ENCODE measurements around the gene RREB1. TPM values are rescaled to one million over a fixed set of nuclear protein-coding genes. Genes with fewer than 3 reads are reported as not detected.

The RREB1 gene
- total and polyA plus RNA-seq, 2 donors, result 9.2 to 13.3 TPM

DNA sequence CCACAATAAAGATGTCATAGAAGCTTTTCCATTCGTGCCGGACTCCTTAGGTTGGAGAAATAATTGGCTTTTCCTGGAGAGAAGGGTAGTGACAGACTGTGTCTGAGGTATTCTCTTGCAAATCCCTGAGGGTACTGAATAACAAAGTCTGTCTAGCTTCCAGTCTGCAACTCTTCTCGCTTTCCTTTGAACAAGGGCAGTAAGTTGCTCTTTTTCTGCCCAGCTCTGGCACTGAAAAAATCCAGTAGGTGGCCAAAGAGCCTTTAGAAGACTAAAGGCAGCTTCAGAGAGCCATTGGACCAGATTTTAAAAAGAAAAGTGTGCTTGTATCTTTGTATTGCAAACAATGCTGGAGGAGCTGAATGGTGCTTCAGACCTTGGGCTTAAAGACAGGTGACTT lies 20.7 kb upstream of the RREB1 start:
- WGBS, result 63% methylated on average over 3 of the region's 3 CpGs
- Histone ChIP-seq H3K27ac (ENCODE audit: low read depth in 1 of 2, low read length in 1 of 2) (peak overlapping the region; percentile 39 to 68), H3K9me3 (ENCODE audit: control insufficient read depth in 2 of 2, insufficient read depth in 1 of 2, low read length in 1 of 2) (peaks cover 0 to 2% of the 10 kb centered on the region in 2 donors), H3K4me1 (ENCODE audit: control insufficient read depth in 2 of 2, insufficient read depth in 2 of 2, low read length in 2 of 2) (peaks cover 27 to 35% of the 10 kb centered on the region in 2 donors), H3K27me3 (ENCODE audit: control insufficient read depth in 2 of 2, insufficient read depth in 1 of 2, low read length in 1 of 2) (no peaks in the 10 kb centered on the region), H3K4me3 (ENCODE audit: low read length in 2 of 2) (no peak overlapping the region), H3K36me3 (ENCODE audit: control insufficient read depth in 2 of 2, insufficient read depth in 2 of 2, low read length in 1 of 2) (peaks cover 0 to 9% of the 10 kb centered on the region in 2 donors)
- peak in 1 of 9 donors; percentile 35 for DNase-seq (ENCODE audit: low read depth in 6 of 9, low spot score in 9 of 9)

DNA sequence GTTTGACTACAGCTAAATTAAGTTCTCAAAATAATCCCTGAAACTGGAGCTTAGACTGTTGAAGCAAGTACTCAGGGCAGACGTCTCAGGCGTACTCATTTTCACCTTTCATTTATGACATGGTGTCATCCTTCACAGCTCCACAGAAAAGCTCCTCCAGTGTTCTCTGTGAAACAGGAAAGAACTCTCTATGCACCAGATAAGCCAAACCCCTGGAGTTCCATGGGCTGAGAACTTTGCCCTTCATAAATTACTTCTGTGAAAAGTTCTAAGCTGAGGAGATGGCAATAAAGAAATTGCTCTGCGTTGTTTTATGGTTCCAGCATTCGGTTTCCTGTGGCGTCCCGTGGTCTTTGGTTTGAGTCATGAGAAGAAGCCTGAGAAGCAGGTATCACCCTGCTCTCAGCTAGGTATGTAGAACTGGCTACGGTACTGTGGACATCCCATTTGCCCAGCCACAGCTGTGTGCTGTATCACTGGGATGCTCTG lies 20.2 kb upstream of the RREB1 start:
- Histone ChIP-seq H3K27me3 (ENCODE audit: control insufficient read depth in 2 of 2, insufficient read depth in 1 of 2, low read length in 1 of 2) (no peaks in the 10 kb centered on the region), H3K36me3 (ENCODE audit: control insufficient read depth in 2 of 2, insufficient read depth in 2 of 2, low read length in 1 of 2) (peaks cover 0 to 9% of the 10 kb centered on the region in 2 donors), H3K27ac (ENCODE audit: low read depth in 1 of 2, low read length in 1 of 2) (peak overlapping the region; percentile 39 to 68), H3K4me3 (ENCODE audit: low read length in 2 of 2) (no peak overlapping the region), H3K4me1 (ENCODE audit: control insufficient read depth in 2 of 2, insufficient read depth in 2 of 2, low read length in 2 of 2) (peaks cover 27 to 35% of the 10 kb centered on the region in 2 donors), H3K9me3 (ENCODE audit: control insufficient read depth in 2 of 2, insufficient read depth in 1 of 2, low read length in 1 of 2) (peaks cover 0 to 2% of the 10 kb centered on the region in 2 donors)
- peak in 2 of 9 donors; percentile 39 to 70 for DNase-seq (ENCODE audit: low read depth in 6 of 9, low spot score in 9 of 9)
- WGBS, result 29% methylated on average over 7 of the region's 7 CpGs

DNA sequence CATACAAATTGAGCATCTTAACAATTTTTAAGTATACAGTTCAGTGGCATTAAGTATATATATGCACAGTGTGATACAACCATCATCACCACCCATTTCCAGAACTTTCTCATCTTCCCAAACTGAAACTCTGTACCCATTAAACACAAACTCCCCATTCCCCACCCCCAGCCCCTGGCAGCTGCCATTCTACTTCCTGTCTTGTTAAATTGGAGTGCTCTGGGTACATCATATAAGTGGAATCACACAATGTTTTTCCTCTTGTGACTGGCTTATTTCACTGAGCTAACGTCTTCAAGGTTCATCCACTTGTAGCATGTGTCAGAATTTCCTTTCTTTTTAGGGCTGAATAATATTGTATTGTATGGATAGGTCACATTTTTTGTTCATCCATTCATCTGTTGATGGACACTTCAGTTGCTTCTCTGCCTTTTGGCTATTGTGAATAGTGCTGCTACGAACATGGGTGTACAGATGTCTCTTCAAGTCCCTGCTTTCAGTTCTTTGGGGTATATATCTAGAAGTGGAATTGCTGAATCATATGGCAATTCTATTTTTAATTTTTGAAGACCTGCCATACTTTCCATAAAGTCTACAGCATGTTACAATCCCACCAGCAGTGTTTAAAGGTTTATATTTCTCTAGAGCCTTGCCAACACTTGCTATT lies 19.6 kb upstream of the RREB1 start:
- DNase-seq (ENCODE audit: low read depth in 6 of 9, low spot score in 9 of 9), result peak in 1 of 9 donors; percentile 43
- H3K4me1 ChIP-seq (ENCODE audit: control insufficient read depth in 2 of 2, insufficient read depth in 2 of 2, low read length in 2 of 2), result peaks cover 27 to 35% of the 10 kb centered on the region in 2 donors
- H3K27me3 ChIP-seq (ENCODE audit: control insufficient read depth in 2 of 2, insufficient read depth in 1 of 2, low read length in 1 of 2), result no peaks in the 10 kb centered on the region
- peaks cover 0 to 2% of the 10 kb centered on the region in 2 donors for H3K9me3 ChIP-seq (ENCODE audit: control insufficient read depth in 2 of 2, insufficient read depth in 1 of 2, low read length in 1 of 2)
- WGBS, result 38% methylated on average over 2 of the region's 2 CpGs
- peak overlapping the region; percentile 39 to 49 for H3K27ac ChIP-seq (ENCODE audit: low read depth in 1 of 2, low read length in 1 of 2)
- no peak overlapping the region for H3K4me3 ChIP-seq (ENCODE audit: low read length in 2 of 2)
- peaks cover 0 to 9% of the 10 kb centered on the region in 2 donors for H3K36me3 ChIP-seq (ENCODE audit: control insufficient read depth in 2 of 2, insufficient read depth in 2 of 2, low read length in 1 of 2)

DNA sequence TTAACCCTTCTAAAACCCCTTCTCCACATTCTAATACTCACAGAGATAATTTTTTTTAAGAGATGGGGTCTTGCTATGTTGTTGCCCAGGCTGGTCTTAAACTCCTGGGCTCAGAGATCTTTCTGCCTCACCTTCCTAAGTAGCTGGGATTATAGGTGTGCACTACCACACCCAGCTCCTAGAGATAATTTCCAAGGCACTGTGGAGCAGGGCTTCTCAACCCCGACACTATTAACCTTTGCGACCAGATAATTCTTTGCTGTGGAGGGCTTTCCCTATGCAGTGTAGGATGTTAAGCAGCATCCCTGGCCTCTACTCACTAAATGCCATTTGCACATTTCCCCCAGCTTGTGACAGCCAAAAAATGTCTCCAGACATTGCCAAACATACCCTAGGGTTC lies 8.8 kb upstream of the RREB1 start:
- Histone ChIP-seq H3K9me3 (ENCODE audit: control insufficient read depth in 2 of 2, insufficient read depth in 1 of 2, low read length in 1 of 2) (peaks cover 0 to 6% of the 10 kb centered on the region in 2 donors), H3K27me3 (ENCODE audit: control insufficient read depth in 2 of 2, insufficient read depth in 1 of 2, low read length in 1 of 2) (no peaks in the 10 kb centered on the region), H3K27ac (ENCODE audit: low read depth in 1 of 2, low read length in 1 of 2) (no peak overlapping the region), H3K4me3 (ENCODE audit: low read length in 2 of 2) (no peak overlapping the region), H3K4me1 (ENCODE audit: control insufficient read depth in 2 of 2, insufficient read depth in 2 of 2, low read length in 2 of 2) (peaks cover 3 to 17% of the 10 kb centered on the region in 2 donors), H3K36me3 (ENCODE audit: control insufficient read depth in 2 of 2, insufficient read depth in 2 of 2, low read length in 1 of 2) (no peaks in the 10 kb centered on the region)
- over 99% methylated on average over 2 of the region's 2 CpGs for WGBS
- DNase-seq (ENCODE audit: low read depth in 6 of 9, low spot score in 9 of 9), result no peak

DNA sequence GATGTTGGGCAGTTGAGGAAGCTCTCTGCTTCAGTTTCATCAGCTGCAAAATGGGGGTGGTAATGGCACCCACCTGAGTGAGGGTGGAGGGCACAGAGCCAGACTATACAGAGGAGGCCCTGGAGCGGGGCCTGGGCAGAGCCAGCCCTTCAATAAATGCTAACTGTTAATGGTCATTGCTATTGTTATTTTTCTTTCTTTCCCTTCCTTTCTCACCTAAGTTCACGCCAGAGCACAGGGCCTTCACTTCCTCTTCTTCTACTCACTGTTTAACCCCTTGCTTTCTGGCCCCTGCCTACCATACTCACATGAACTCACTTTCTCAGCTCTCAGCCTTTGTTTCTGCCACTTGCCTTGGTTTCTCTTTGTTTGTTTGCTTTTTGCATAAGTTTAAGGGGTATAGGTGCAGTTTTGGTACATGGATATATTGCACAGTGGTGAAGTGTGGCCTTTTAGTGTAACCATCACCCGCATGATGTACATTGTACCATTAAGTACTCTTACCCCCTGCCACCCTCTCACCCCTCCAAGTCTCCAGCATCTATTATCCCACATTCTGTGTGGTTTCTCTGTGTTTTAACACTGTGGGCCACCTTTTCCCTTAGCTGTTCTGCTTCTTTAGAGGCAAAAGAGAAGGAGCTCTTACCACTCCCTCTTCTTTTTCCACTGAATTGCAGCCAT lies 7.5 kb upstream of the RREB1 start:
- Histone ChIP-seq H3K4me1 (ENCODE audit: control insufficient read depth in 2 of 2, insufficient read depth in 2 of 2, low read length in 2 of 2) (peaks cover 3 to 17% of the 10 kb centered on the region in 2 donors), H3K4me3 (ENCODE audit: low read length in 2 of 2) (no peak overlapping the region), H3K36me3 (ENCODE audit: control insufficient read depth in 2 of 2, insufficient read depth in 2 of 2, low read length in 1 of 2) (no peaks in the 10 kb centered on the region), H3K27ac (ENCODE audit: low read depth in 1 of 2, low read length in 1 of 2) (no peak overlapping the region), H3K9me3 (ENCODE audit: control insufficient read depth in 2 of 2, insufficient read depth in 1 of 2, low read length in 1 of 2) (peaks cover 0 to 6% of the 10 kb centered on the region in 2 donors), H3K27me3 (ENCODE audit: control insufficient read depth in 2 of 2, insufficient read depth in 1 of 2, low read length in 1 of 2) (no peaks in the 10 kb centered on the region)
- WGBS, result 69% methylated on average over 3 of the region's 3 CpGs
- no peak for DNase-seq (ENCODE audit: low read depth in 6 of 9, low spot score in 9 of 9)

DNA sequence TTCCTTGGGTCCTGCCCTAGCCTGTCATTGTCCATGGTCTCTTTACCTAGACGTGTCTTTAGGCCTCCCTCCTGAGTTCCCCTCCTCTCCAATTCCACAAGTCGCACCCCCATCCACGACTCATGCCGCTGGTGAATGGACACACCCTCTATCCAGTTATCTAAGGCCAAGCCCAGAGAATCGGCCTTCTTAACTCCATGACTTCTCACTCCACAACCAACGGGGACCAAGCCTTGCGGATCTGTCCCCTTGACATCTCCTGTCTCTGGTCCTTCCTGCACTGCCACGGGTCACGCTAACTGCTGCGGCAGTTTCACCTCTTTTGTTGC lies 7.0 kb upstream of the RREB1 start:
- 96% methylated on average over 10 of the region's 10 CpGs for WGBS
- peaks cover 0 to 6% of the 10 kb centered on the region in 2 donors for H3K9me3 ChIP-seq (ENCODE audit: control insufficient read depth in 2 of 2, insufficient read depth in 1 of 2, low read length in 1 of 2)
- H3K27me3 ChIP-seq (ENCODE audit: control insufficient read depth in 2 of 2, insufficient read depth in 1 of 2, low read length in 1 of 2), result no peaks in the 10 kb centered on the region
- H3K4me1 ChIP-seq (ENCODE audit: control insufficient read depth in 2 of 2, insufficient read depth in 2 of 2, low read length in 2 of 2), result peaks cover 3 to 17% of the 10 kb centered on the region in 2 donors
- no peak overlapping the region for H3K27ac ChIP-seq (ENCODE audit: low read depth in 1 of 2, low read length in 1 of 2)
- no peak for DNase-seq (ENCODE audit: low read depth in 6 of 9, low spot score in 9 of 9)
- H3K4me3 ChIP-seq (ENCODE audit: low read length in 2 of 2), result no peak overlapping the region
- no peaks in the 10 kb centered on the region for H3K36me3 ChIP-seq (ENCODE audit: control insufficient read depth in 2 of 2, insufficient read depth in 2 of 2, low read length in 1 of 2)

DNA sequence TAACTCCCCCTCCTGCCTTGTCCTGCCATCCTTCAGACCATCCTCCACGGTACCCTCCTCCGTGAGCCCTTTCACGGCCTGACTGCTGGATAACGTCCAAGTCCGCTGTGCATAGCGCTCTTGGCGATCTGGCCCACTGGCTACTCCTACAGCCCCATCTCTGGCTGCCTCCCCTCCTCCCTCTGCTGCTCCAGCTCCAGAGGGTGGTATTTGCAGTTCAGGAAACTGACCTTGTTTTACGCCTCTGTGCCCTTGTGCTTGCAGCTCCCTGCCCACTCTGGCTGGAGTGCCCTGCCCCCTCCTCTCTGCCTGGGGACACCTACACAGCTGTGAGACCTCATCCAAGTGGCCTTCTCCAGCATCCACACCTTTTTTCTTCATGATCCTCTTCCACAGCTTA lies 6.5 kb upstream of the RREB1 start:
- no peaks in the 10 kb centered on the region for H3K27me3 ChIP-seq (ENCODE audit: control insufficient read depth in 2 of 2, insufficient read depth in 1 of 2, low read length in 1 of 2)
- H3K4me1 ChIP-seq (ENCODE audit: control insufficient read depth in 2 of 2, insufficient read depth in 2 of 2, low read length in 2 of 2), result peaks cover 3 to 20% of the 10 kb centered on the region in 2 donors
- WGBS, result 97% methylated on average over 8 of the region's 8 CpGs
- H3K27ac ChIP-seq (ENCODE audit: low read depth in 1 of 2, low read length in 1 of 2), result no peak overlapping the region
- no peaks in the 10 kb centered on the region for H3K36me3 ChIP-seq (ENCODE audit: control insufficient read depth in 2 of 2, insufficient read depth in 2 of 2, low read length in 1 of 2)
- peaks cover 0 to 6% of the 10 kb centered on the region in 2 donors for H3K9me3 ChIP-seq (ENCODE audit: control insufficient read depth in 2 of 2, insufficient read depth in 1 of 2, low read length in 1 of 2)
- H3K4me3 ChIP-seq (ENCODE audit: low read length in 2 of 2), result no peak overlapping the region
- no peak for DNase-seq (ENCODE audit: low read depth in 6 of 9, low spot score in 9 of 9)

DNA sequence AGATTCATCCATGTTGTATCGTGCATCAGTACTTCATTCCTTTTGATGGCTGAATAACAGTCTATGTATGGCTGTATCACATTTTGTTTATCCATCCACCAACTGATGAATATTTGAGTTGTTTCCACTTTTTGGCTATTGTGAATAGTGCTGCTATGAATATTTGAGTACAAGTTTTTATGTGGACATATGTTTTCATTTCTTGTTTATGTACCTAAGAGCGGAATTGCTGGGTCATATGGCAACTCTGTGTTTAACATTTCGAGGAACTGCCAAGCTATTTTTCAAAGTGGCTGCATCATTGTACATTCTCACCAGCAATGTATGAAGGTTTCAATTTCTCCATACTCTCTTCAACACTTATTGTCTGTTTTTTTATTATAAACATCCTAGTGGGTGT lies 3.0 kb upstream of the RREB1 start:
- 99% methylated on average over 3 of the region's 3 CpGs for WGBS
- no peak for DNase-seq (ENCODE audit: low read depth in 6 of 9, low spot score in 9 of 9)
- Histone ChIP-seq H3K27ac (ENCODE audit: low read depth in 1 of 2, low read length in 1 of 2) (no peak overlapping the region), H3K36me3 (ENCODE audit: control insufficient read depth in 2 of 2, insufficient read depth in 2 of 2, low read length in 1 of 2) (no peaks in the 10 kb centered on the region), H3K4me3 (ENCODE audit: low read length in 2 of 2) (no peak overlapping the region), H3K27me3 (ENCODE audit: control insufficient read depth in 2 of 2, insufficient read depth in 1 of 2, low read length in 1 of 2) (no peaks in the 10 kb centered on the region), H3K4me1 (ENCODE audit: control insufficient read depth in 2 of 2, insufficient read depth in 2 of 2, low read length in 2 of 2) (peaks cover 8 to 25% of the 10 kb centered on the region in 2 donors), H3K9me3 (ENCODE audit: control insufficient read depth in 2 of 2, insufficient read depth in 1 of 2, low read length in 1 of 2) (peaks cover 0 to 6% of the 10 kb centered on the region in 2 donors)

DNA sequence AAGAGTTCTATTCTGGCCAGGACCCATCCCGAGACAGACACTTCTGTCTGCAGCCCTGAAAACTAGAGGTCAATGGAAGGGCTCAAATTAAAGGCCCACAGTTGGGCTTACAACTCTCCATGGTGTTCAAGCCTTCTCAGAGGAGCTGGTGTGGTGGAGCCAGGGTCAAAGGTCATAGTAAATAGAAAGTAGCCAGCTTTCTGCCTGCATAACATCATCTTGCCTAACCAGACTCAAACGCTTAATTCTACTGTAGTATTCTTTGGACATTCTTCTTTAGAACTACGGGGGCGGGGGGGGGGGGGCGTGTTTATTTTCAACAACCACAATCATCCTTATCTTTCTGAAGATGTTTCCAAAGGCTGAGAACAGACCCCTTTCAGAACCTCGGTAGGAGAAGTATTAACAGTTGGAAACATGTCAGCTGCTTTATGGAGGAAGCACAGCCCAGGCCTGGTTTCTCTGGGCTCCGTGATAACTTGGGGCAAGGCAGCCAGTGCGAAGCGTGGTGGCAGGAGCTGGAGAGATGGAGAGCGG lies 1.5 kb upstream of the RREB1 start:
- Histone ChIP-seq H3K9me3 (ENCODE audit: control insufficient read depth in 2 of 2, insufficient read depth in 1 of 2, low read length in 1 of 2) (peaks cover 0 to 2% of the 10 kb centered on the region in 2 donors), H3K4me3 (ENCODE audit: low read length in 2 of 2) (peak overlapping the region in 1 of 2 donors; percentile 89), H3K36me3 (ENCODE audit: control insufficient read depth in 2 of 2, insufficient read depth in 2 of 2, low read length in 1 of 2) (no peaks in the 10 kb centered on the region), H3K4me1 (ENCODE audit: control insufficient read depth in 2 of 2, insufficient read depth in 2 of 2, low read length in 2 of 2) (peaks cover 6 to 26% of the 10 kb centered on the region in 2 donors), H3K27me3 (ENCODE audit: control insufficient read depth in 2 of 2, insufficient read depth in 1 of 2, low read length in 1 of 2) (no peaks in the 10 kb centered on the region), H3K27ac (ENCODE audit: low read depth in 1 of 2, low read length in 1 of 2) (peak overlapping the region; percentile 68 to 72)
- DNase-seq (ENCODE audit: low read depth in 6 of 9, low spot score in 9 of 9), result no peak
- WGBS, result 40% methylated on average over 10 of the region's 10 CpGs
